Heart left ventricle (tissue), 16 donors: ENCODE measurements around the gene CA5B. TPM values are rescaled to one million over a fixed set of nuclear protein-coding genes. Genes with fewer than 3 reads are reported as not detected.

Experiments
- ATAC-seq, 4 donors: fragments of 200-7000 bp; cut with Tn5 transposase; one replicate each; pipeline ENCODE4 v1.9.1; 2020 to 2022; ENCODE audit warnings: moderate library complexity in 4 of 4, mild to moderate bottlenecking in 3 of 4, moderate number of reproducible peaks in 1 of 4
- DNase-seq, 5 donors: peaks; one replicate each; pipeline ENCODE4 v3.0.0-alpha.2; 2020
- H3K27ac ChIP-seq, 12 donors: fragments of 200-600 bp; sonication (generic) in 4 of 12; one replicate each; pipeline versions ENCODE4 v1.5.0 to v1.8.0; 2016 to 2022; ENCODE audit warnings: mild to moderate bottlenecking in 2 of 12
- H3K27me3 ChIP-seq, 9 donors: fragments of 200-600 bp; sonication (generic) in 2 of 9; one replicate each; pipeline versions ENCODE4 v1.5.1 to v1.8.0; 2016 to 2022; ENCODE audit warnings: mild to moderate bottlenecking in 3 of 9
- H3K36me3 ChIP-seq, 9 donors: fragments of 200-600 bp; sonication (generic) in 2 of 9; one replicate each; pipeline versions ENCODE4 v1.5.0 to v1.8.0; 2018 to 2022; ENCODE audit warnings: mild to moderate bottlenecking in 2 of 9
- H3K4me1 ChIP-seq, 12 donors: fragments of 200-600 bp; sonication (generic) in 4 of 12; one replicate each; pipeline versions ENCODE4 v1.5.0 to v1.8.0; 2016 to 2022; ENCODE audit warnings: mild to moderate bottlenecking in 3 of 12
- H3K4me3 ChIP-seq, 12 donors: fragments of 200-600 bp; sonication (generic) in 4 of 12; one replicate each; pipeline versions ENCODE4 v1.5.0 to v1.8.0; 2017 to 2022; ENCODE audit warnings: mild to moderate bottlenecking in 9 of 12, moderate library complexity in 4 of 12
- H3K9me3 ChIP-seq, 12 donors: fragments of 200-600 bp; sonication (generic) in 4 of 12; one replicate each; pipeline versions ENCODE4 v1.5.0 to v1.8.0; 2016 to 2022; ENCODE audit warnings: mild to moderate bottlenecking in 1 of 12
- POLR2A ChIP-seq, 2 donors: fragments of 450-650 bp; IDR thresholded peaks; one replicate each; pipeline ENCODE4 v1.6.1; 2017; ENCODE audit warnings: antibody characterized with exemption in 2 of 2, mild to moderate bottlenecking in 2 of 2, moderate library complexity in 2 of 2
- WGBS, 4 donors: extraction: QIAGEN DNeasy Blood & Tissue Kit in 2 of 4; methylation state at CpG; one replicate each; pipeline versions ENCODE4 v1.1.5 to v1.1.7; 2013 to 2018; 5-methylcytosine and 5-hydroxymethylcytosine counted together
- intact Hi-C, 10 donors: fragments of 100-400 bp; cut with DNase I; formaldehyde crosslinking; loops; one replicate each; pipeline versions ENCODE4 v1.11.1 to v1.14.2; 2022
- polyA plus RNA-seq, 2 donors: library from polyadenylated mRNA; stranded (reverse); fragments of 200-250 nt; gene quantifications; one replicate each; pipeline ENCODE4 v1.2.3, GENCODE V29; 2013
- total RNA-seq, 9 donors: library from RNA; depleted of rRNA in 2 of 9; stranded (reverse); fragments of >200 nt in 2 of 9; fragmentation: NEBNext Ultra II Directional in 3 of 9; extraction: Animal tissue kit (Norgen Biotek cat#: 25700) in 3 of 9; gene quantifications; one replicate each; pipeline versions ENCODE4 v1.1.0 to v1.2.4, GENCODE V29; 2016 to 2023
- TF ChIP-seq, protein P1 (sequence below), 12 donors: fragments of 200-600 bp; sonication (generic) in 4 of 12; IDR thresholded peaks; one replicate each; pipeline versions ENCODE4 v1.5.0 to v1.8.0; 2018 to 2022; ENCODE audit warnings: antibody characterized with exemption in 12 of 12, mild to moderate bottlenecking in 5 of 12
- donor health status: ischemic (EF 13 %, LVEDD 7.1; RV severe dilation, severe dysfunction).
- donor health status: healthy with polysubstance abuse.
- donor health status: DM: no; HTN: yes; CAD: no.
- donor health status: DM: no; HTN: no; CAD: no.
- donor health status: ischemic (EF 25% LVEDD 6.9; RV normal size, moderate dysfunction).
- donor health status: ischemic (EF 25% LVEDD 5.7; RV mildly dilated, moderate dysfunction).
- donor health status: healthy.
- donor health status: DM: yes; HTN: yes; CAD: no.
- donor health status: ischemic (EF 35%, LVEDD 5.7; RV mildly dilated, moderate dysfunction).
- donor health status: nonischemic (EF 11% LVEDD 7.7; RV severe dilation, severe dysfunction).
- donor health status: DM: yes; HTN: yes; CAD: no.
- donor health status: PGD.
- donor health status: ischemic (EF 29% LVEDD 5.4; RV normal size, mild dysfunction).
- donor health status: nonischemic (EF 23%, LVEDD 6.1; RV moderate dilation, normal function).

CA5B gene
- total and polyA plus RNA-seq, 11 donors: 0.50 to 9.9 (median 3.8) TPM

DNA sequence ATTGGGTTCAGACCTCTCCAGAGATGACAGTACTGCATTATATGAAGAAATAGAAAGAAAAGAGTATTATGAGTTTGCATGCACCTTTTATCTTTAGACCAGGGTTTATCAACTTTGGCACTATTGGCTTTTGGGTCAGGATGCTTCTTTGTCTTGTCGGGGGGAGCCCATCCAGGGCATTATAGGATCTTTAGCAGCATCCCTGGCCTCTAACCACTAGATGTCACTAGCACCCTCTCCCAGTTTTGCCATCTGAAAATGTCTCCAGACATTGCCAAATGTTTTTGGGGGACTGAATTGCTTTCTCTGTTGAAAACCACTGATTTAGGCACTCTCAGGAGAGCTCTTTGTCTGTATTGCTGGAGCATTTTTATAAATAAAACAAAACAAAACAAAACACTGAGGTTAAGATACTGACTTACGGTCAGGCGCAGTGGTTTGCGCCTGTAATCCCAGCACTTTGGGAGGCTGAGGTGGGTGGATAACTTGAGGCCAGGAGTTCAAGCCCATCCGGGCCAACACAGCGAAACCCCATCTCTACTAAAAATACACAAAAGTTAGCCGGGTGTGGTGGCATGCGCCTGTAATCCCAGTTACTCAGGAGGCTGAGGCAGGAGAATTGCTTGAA lies 23.6 kb downstream of the CA5B start:
- H3K27me3 ChIP-seq: no peaks in the 10 kb centered on the region
- no peak overlapping the region for H3K4me3 ChIP-seq
- DNase-seq (peak in 1 of 5 donors; percentile 14), ATAC-seq (peak in 1 of 4 donors; percentile 44)
- WGBS, 4 donors: 74 to 80% (median 78%) methylated on average over 8 of the region's 8 CpGs
- H3K36me3 ChIP-seq: no peaks in the 10 kb centered on the region
- intact Hi-C loops: loop anchor here in 2 of 10 donors (10.0 kb wide), 1 partner anchor 933 kb away; no protein-coding TSS in a partner anchor
- no peaks in the 10 kb centered on the region for H3K9me3 ChIP-seq
- peaks cover 0 to 3% (median 0%) of the 10 kb centered on the region in 12 donors for H3K4me1 ChIP-seq
- no peak for TF ChIP-seq POLR2A (IDR thresholded peaks at IDR 0.05)
- TF ChIP-seq, protein P1, sequence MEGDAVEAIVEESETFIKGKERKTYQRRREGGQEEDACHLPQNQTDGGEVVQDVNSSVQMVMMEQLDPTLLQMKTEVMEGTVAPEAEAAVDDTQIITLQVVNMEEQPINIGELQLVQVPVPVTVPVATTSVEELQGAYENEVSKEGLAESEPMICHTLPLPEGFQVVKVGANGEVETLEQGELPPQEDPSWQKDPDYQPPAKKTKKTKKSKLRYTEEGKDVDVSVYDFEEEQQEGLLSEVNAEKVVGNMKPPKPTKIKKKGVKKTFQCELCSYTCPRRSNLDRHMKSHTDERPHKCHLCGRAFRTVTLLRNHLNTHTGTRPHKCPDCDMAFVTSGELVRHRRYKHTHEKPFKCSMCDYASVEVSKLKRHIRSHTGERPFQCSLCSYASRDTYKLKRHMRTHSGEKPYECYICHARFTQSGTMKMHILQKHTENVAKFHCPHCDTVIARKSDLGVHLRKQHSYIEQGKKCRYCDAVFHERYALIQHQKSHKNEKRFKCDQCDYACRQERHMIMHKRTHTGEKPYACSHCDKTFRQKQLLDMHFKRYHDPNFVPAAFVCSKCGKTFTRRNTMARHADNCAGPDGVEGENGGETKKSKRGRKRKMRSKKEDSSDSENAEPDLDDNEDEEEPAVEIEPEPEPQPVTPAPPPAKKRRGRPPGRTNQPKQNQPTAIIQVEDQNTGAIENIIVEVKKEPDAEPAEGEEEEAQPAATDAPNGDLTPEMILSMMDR (IDR thresholded peaks at IDR 0.05): peak; percentile 41 to 78 (median 61)
- H3K27ac ChIP-seq: no peak overlapping the region

GRCh38 chrX:15769300-15769954 lies 31.4 kb downstream of the CA5B start:
- no peaks in the 10 kb centered on the region for H3K4me1 ChIP-seq
- no peak overlapping the region for H3K27ac ChIP-seq
- ATAC-seq: no peak
- intact Hi-C loops: loop anchor here in 2 of 10 donors (10.0 kb wide), 1 partner anchor 925 kb away; no protein-coding TSS in a partner anchor
- H3K9me3 ChIP-seq: no peaks in the 10 kb centered on the region
- TF ChIP-seq POLR2A (IDR thresholded peaks at IDR 0.05): no peak
- TF ChIP-seq, protein P1 (IDR thresholded peaks at IDR 0.05): no peak
- H3K4me3 ChIP-seq: no peak overlapping the region
- WGBS, 4 donors: 72 to 81% (median 77%) methylated on average over 4 of the region's 4 CpGs
- H3K36me3 ChIP-seq: peaks cover 0 to 16% (median 0%) of the 10 kb centered on the region in 9 donors
- no peak for DNase-seq
- H3K27me3 ChIP-seq: no peaks in the 10 kb centered on the region

- Histone ChIP-seq H3K27ac (peak overlapping the region in 1 of 12 donors; percentile 75), H3K36me3 (peaks cover 0 to 59% (median 45%) of the 10 kb centered on the region in 9 donors), H3K4me3 (peak overlapping the region in 1 of 12 donors; percentile 33), H3K4me1 (peaks cover 0 to 17% (median 0%) of the 10 kb centered on the region in 12 donors), H3K27me3 (peaks cover 0 to 3% (median 0%) of the 10 kb centered on the region in 9 donors), H3K9me3 (no peaks in the 10 kb centered on the region)
- WGBS, 4 donors: 81 to 85% (median 84%) methylated on average over 13 of the region's 13 CpGs
- ATAC-seq (no peak), DNase-seq (no peak)
- TF ChIP-seq, protein P1 (IDR thresholded peaks at IDR 0.05): no peak
- TF ChIP-seq POLR2A (IDR thresholded peaks at IDR 0.05): no peak
- intact Hi-C loops: no loop called here
These were observed 44.1 kb downstream of the CA5B start for GRCh38 chrX:15781961-15782699.
